ENCODE measurements around the gene NTN1. TPM values are rescaled to one million over a fixed set of nuclear protein-coding genes. Genes with fewer than 3 reads are reported as not detected.
A peak's percentile ranks its signal among the peaks of the same experiment; 100 is the strongest.
"Not testable (repeated sequence)": the region's sequence is repeated elsewhere in the genome, so short reads cannot be mapped to it uniquely, and the experiment has no call there.

The NTN1 gene
- total RNA-seq, 1 donor from 2014 or later = 60.3 TPM

- DNase-seq = no peak
These were observed 235.0 kb downstream of the NTN1 start for GRCh38 chr17:9256361-9256750.

GRCh38 chr17:9256751-9257629 is 235.7 kb downstream of the NTN1 start:
- Histone ChIP-seq H3K9me3 (replicated peaks) (no peaks in the 10 kb centered on the region), H3K36me3 (no peaks in the 10 kb centered on the region), H3K4me1 (peaks cover 42% of the 10 kb centered on the region), H3K27ac (replicated peaks) (no peak overlapping the region), H3K4me3 (no peak overlapping the region), H3K27me3 (ENCODE audit: low read depth) (no peaks in the 10 kb centered on the region)
- no peak for DNase-seq
- intact Hi-C loops (cut with micrococcal nuclease) = no loop called here
- peak; percentile 18 for TF ChIP-seq CTCF (IDR thresholded peaks at IDR 0.05; ENCODE audit: borderline replicate concordance)

More at GRCh38 chr17:9256361-9256750, 235.0 kb downstream of the NTN1 start:
- no peaks in the 10 kb centered on the region for H3K36me3 ChIP-seq
- no peak overlapping the region for H3K27ac ChIP-seq (replicated peaks)
- H3K4me3 ChIP-seq = no peak overlapping the region
- peaks cover 36% of the 10 kb centered on the region for H3K4me1 ChIP-seq
- intact Hi-C loops (cut with micrococcal nuclease) = no loop called here
- no peaks in the 10 kb centered on the region for H3K9me3 ChIP-seq (replicated peaks)
- no peaks in the 10 kb centered on the region for H3K27me3 ChIP-seq (ENCODE audit: low read depth)
- no peak for TF ChIP-seq CTCF (IDR thresholded peaks at IDR 0.05; ENCODE audit: borderline replicate concordance)

GRCh38 chr17:9257630-9257965 is 236.3 kb downstream of the NTN1 start:
- H3K9me3 ChIP-seq (replicated peaks); H3K36me3 ChIP-seq; H3K27ac ChIP-seq (replicated peaks); intact Hi-C loops (cut with micrococcal nuclease); H3K4me3 ChIP-seq; DNase-seq; H3K27me3 ChIP-seq (ENCODE audit: low read depth): not testable (repeated sequence)
- peaks cover 44% of the 10 kb centered on the region for H3K4me1 ChIP-seq

- no peak for TF ChIP-seq CTCF (IDR thresholded peaks at IDR 0.05; ENCODE audit: borderline replicate concordance)
- Histone ChIP-seq H3K27me3 (ENCODE audit: low read depth) (no peaks in the 10 kb centered on the region), H3K4me1 (peaks cover 44% of the 10 kb centered on the region), H3K36me3 (no peaks in the 10 kb centered on the region), H3K9me3 (replicated peaks) (no peaks in the 10 kb centered on the region), H3K4me3 (no peak overlapping the region), H3K27ac (replicated peaks) (no peak overlapping the region)
- DNase-seq = no peak
- intact Hi-C loops (cut with micrococcal nuclease) = no loop called here
These were observed 237.1 kb downstream of the NTN1 start for GRCh38 chr17:9258115-9259015.

- Histone ChIP-seq H3K36me3 (no peaks in the 10 kb centered on the region), H3K27ac (replicated peaks) (peak overlapping the region; percentile 62), H3K27me3 (ENCODE audit: low read depth) (no peaks in the 10 kb centered on the region), H3K4me1 (peaks cover 44% of the 10 kb centered on the region), H3K9me3 (replicated peaks) (peaks cover 6% of the 10 kb centered on the region), H3K4me3 (no peak overlapping the region)
- TF ChIP-seq CTCF (IDR thresholded peaks at IDR 0.05; ENCODE audit: borderline replicate concordance) = no peak
- peak; percentile 39 for DNase-seq
- intact Hi-C loops (cut with micrococcal nuclease) = no loop called here
These were observed 238.1 kb downstream of the NTN1 start for GRCh38 chr17:9259419-9259818.

Data from left ventricle myocardium inferior (tissue), 1 donor.